HUES6 (cell line): ENCODE data around the gene SCAMP2.
"Not testable (repeated sequence)": the region's sequence is repeated elsewhere in the genome, so short reads cannot be mapped to it uniquely, and the experiment has no call there.

Source experiments
- H3K27ac ChIP-seq: 2 replicates; pipeline ENCODE4 v1.7.0; 2013; ENCODE audit warnings: low read depth, mild to moderate bottlenecking, low read length, inconsistent platforms
- H3K27me3 ChIP-seq: 2 replicates; pipeline ENCODE4 v1.6.1; 2013; ENCODE audit warnings: low read length; ENCODE audit not compliant: control insufficient read depth, insufficient read depth
- H3K36me3 ChIP-seq: 2 replicates; pipeline ENCODE4 v1.6.1; 2013; ENCODE audit warnings: low read length; ENCODE audit not compliant: control insufficient read depth, insufficient read depth
- H3K4me1 ChIP-seq: 2 replicates; pipeline ENCODE4 v1.6.1; 2013; ENCODE audit warnings: low read length; ENCODE audit not compliant: control insufficient read depth, insufficient read depth
- H3K4me3 ChIP-seq: 2 replicates; pipeline ENCODE4 v1.5.1; 2013; ENCODE audit warnings: low read depth, low read length
- H3K9ac ChIP-seq: one replicate; pipeline ENCODE4 v1.6.1; 2013; ENCODE audit warnings: mild to moderate bottlenecking, low read length
- H3K9me3 ChIP-seq: 2 replicates; pipeline ENCODE4 v1.6.1; 2013; ENCODE audit warnings: low read depth, low read length; ENCODE audit not compliant: control insufficient read depth, insufficient read depth

The SCAMP2 gene

DNA sequence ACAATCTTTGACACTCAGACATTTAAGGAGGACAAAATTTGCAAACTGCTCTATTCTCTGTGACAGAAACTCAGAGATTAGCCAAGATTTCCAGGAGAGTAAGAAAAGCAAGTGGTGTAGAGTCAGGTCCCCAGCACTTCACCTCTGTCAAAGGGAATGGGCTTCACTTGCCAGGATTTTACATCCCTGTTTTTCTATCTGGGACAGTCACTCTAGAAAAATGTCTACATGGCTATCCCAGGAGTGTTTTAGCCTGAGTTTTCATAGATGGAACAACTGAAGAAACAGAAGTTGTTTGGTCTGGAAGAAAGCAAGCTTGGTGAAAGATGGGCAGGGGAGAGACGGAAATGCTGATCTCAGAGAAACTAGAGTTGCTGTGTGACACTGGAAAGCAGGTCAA lies 30.5 kb upstream of the SCAMP2 start:
- H3K27ac ChIP-seq, result no peak overlapping the region

DNA sequence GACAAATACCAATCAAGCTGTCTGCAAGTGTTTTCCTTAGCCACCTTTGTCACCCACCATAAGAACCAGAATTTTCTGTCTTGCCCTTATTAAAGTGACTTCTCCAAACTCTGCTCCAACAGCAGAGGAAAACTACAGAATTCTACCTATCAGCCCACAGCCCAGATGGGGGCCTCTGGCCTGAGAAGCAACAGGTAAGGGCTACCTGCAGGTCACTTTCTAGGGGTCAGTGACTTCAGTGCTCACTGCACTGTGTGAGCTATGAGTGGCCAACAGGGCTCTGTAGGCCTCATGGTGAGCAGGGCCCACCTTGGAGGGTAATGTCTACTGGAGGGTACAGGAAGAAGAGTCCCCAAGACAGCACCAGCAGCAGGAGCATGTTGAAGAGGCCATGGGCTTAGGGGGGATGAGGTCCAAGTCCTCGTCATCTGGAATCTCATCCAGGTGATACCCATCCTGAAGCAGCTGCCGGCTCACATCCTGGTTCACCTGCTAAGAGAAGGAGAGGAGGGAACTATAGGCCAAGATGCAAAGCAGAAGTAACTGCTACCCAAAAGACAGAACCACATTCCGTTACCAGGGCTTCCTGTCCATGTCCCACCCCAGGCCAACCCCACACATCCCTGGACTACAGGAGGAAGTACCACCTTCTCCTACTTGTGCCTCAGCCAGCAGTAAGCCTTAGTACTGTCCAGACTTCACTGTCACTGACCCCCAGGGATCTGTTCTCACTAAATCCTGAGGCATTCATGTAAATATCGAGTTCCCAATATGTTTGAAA lies 29.3 kb upstream of the SCAMP2 start:
- Histone ChIP-seq H3K4me3 (no peak overlapping the region), H3K9me3 (no peaks in the 10 kb centered on the region), H3K9ac (no peak overlapping the region), H3K36me3 (peaks cover 70% of the 10 kb centered on the region), H3K4me1 (peaks cover 12% of the 10 kb centered on the region), H3K27ac (no peak overlapping the region), H3K27me3 (no peaks in the 10 kb centered on the region)

More for the DNA sequence above, 30.5 kb upstream of the SCAMP2 start:
- Histone ChIP-seq H3K4me1 (peaks cover 12% of the 10 kb centered on the region), H3K36me3 (peaks cover 62% of the 10 kb centered on the region), H3K27me3 (no peaks in the 10 kb centered on the region), H3K9ac (no peak overlapping the region), H3K9me3 (no peaks in the 10 kb centered on the region; the same call in 1 of the 2 replicates), H3K4me3 (no peak overlapping the region)

DNA sequence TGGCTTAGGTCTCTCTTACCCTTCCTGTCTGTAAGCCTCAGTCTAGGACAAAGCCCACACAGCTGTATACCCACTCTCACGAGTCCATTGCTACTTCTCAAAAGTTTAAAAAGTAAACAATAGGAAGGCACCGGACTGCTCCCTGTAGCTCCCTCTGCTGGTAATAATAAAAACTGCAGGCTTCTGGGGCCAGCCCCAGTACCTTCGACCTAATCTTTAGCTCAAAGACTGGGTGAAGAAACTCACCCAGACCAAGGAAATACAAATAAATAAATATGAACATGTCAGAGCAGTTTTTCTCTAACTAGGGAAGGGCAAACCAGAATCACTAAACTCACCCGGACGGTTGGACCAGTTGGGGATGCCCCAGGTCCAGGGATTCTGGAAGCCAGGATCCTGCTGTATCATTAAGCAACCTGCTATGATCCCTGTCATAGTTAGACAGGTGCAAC lies 28.5 kb upstream of the SCAMP2 start:
- Histone ChIP-seq H3K36me3 (peaks cover 79% of the 10 kb centered on the region), H3K4me3 (no peak overlapping the region), H3K9ac (no peak overlapping the region), H3K9me3 (no peaks in the 10 kb centered on the region), H3K4me1 (peaks cover 7% of the 10 kb centered on the region; the same call in 1 of the 2 replicates), H3K27me3 (no peaks in the 10 kb centered on the region), H3K27ac (no peak overlapping the region)

DNA sequence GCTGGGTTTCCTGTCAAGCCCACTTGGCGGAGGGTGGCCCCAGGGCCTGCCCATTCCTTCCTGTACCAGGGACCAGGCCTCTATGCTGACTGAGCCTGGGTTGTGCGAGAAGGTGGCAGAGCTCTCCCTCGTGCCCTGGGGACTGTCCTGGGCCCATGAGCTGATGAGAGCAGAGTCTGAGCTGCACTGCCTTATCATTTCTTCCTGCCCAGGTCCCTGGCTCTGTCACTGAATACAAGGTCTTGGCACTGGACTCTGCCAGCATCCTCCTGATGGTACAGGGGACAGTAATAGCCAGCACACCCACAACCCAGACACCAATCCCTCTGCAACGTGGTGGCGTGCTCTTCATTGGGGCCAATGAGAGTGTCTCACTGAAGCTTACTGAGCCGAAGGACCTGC lies 24.1 kb upstream of the SCAMP2 start:
- Histone ChIP-seq H3K4me3 (no peak overlapping the region), H3K27me3 (no peaks in the 10 kb centered on the region), H3K9ac (no peak overlapping the region), H3K9me3 (no peaks in the 10 kb centered on the region), H3K4me1 (no peaks in the 10 kb centered on the region; the same call in 1 of the 2 replicates), H3K36me3 (peaks cover 74% of the 10 kb centered on the region), H3K27ac (no peak overlapping the region)

DNA sequence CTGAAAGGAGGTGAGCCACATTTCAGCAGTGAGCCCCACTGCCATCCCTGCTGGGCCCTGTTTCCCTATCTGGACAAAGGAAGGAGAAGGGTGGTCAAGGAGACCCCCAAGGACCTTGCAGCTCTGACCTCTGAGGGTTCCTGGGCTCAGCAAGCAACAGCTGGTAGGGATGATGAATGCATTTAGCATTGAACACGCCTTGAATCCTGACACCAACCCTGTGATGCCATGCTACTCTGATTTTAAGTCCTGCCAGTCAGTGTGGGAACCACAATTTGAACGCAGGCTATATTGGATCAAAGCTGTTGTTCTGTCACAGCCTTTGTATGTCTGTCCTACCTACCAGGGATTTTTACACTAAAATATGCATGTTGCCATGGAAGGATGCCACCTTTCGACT lies 23.2 kb upstream of the SCAMP2 start:
- H3K36me3 ChIP-seq, result peaks cover 73% of the 10 kb centered on the region
- no peak overlapping the region for H3K27ac ChIP-seq
- no peaks in the 10 kb centered on the region; the same call in 1 of the 2 replicates for H3K4me1 ChIP-seq
- H3K27me3 ChIP-seq, result no peaks in the 10 kb centered on the region
- no peak overlapping the region for H3K9ac ChIP-seq
- no peak overlapping the region for H3K4me3 ChIP-seq
- H3K9me3 ChIP-seq, result no peaks in the 10 kb centered on the region

DNA sequence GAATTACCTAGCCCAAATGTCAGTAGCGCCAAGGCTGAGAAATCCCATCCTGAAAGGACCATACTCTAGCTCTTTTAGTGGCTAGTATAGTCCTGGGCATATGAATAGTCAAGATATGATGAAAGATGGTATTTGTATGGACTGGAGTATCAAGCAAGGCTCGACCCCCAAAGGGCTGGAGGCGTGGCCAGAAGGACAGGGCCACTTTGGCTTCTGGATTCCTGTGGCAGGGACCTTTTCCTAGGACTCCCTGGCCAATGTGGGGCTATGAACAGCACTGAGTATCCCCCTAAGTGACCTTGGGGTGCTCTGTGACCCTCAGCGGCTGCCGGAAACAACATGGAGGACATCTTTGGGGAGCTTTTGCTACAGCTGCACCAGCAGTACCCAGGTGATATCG lies 22.7 kb upstream of the SCAMP2 start:
- no peak overlapping the region for H3K9ac ChIP-seq
- no peaks in the 10 kb centered on the region for H3K4me1 ChIP-seq
- peaks cover 70% of the 10 kb centered on the region for H3K36me3 ChIP-seq
- H3K27me3 ChIP-seq, result no peaks in the 10 kb centered on the region
- no peak overlapping the region for H3K4me3 ChIP-seq
- H3K9me3 ChIP-seq, result no peaks in the 10 kb centered on the region
- H3K27ac ChIP-seq, result no peak overlapping the region

DNA sequence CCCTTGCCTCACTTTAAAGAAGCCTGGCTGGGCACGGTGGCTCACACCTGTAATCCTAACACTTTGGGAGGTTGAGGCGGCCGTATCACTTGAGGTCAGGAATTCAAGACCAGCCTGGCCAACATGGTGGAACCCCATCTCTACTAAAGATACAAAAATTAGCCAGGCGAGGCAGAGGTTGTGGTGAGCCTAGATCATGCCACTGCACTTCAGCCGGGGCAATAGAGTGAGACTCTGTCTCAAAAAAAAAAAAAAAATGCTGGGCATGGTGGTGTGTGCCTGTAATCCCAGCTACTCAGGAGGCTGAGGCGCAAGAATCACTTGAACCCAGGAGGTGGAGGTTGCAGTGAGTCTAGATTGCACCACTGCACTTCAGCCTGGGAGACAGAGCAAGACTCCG lies 21.2 kb upstream of the SCAMP2 start:
- not testable (repeated sequence) for H3K27me3 ChIP-seq, H3K27ac ChIP-seq, H3K9me3 ChIP-seq, H3K4me1 ChIP-seq, H3K9ac ChIP-seq, H3K4me3 ChIP-seq
- H3K36me3 ChIP-seq, result peaks cover 56% of the 10 kb centered on the region

DNA sequence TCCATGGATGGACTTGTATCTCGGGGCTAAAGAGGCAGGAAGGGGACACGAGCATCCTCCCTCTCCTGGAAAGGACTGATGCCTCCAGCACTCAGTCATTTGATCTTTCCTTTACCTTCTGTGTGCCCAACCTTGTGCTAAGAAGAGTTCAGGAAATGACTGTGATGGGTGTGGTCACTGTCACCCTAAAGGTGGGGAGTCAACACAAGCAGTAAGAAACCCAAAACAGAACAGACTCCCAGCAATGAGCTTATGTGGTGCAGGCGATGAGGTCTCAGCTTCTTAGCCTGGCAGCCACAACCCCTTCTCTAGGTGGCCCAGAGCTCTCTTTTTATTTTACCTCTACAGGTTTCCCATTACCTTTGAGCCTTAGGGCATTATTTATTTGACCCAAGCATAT lies 20.5 kb upstream of the SCAMP2 start:
- Histone ChIP-seq H3K4me3 (no peak overlapping the region), H3K27ac (no peak overlapping the region), H3K9ac (no peak overlapping the region), H3K4me1 (peaks cover 5% of the 10 kb centered on the region; the same call in 1 of the 2 replicates), H3K27me3 (no peaks in the 10 kb centered on the region), H3K36me3 (peaks cover 48% of the 10 kb centered on the region), H3K9me3 (no peaks in the 10 kb centered on the region)

- no peaks in the 10 kb centered on the region for H3K9me3 ChIP-seq
- H3K4me1 ChIP-seq, result peaks cover 5% of the 10 kb centered on the region; the same call in 1 of the 2 replicates
- no peak overlapping the region for H3K9ac ChIP-seq
- H3K27me3 ChIP-seq, result no peaks in the 10 kb centered on the region
- no peak overlapping the region for H3K4me3 ChIP-seq
- no peak overlapping the region for H3K27ac ChIP-seq
- peaks cover 44% of the 10 kb centered on the region for H3K36me3 ChIP-seq
Observed at GRCh38 chr15:74892931-74893330, 19.8 kb upstream of the SCAMP2 start.

DNA sequence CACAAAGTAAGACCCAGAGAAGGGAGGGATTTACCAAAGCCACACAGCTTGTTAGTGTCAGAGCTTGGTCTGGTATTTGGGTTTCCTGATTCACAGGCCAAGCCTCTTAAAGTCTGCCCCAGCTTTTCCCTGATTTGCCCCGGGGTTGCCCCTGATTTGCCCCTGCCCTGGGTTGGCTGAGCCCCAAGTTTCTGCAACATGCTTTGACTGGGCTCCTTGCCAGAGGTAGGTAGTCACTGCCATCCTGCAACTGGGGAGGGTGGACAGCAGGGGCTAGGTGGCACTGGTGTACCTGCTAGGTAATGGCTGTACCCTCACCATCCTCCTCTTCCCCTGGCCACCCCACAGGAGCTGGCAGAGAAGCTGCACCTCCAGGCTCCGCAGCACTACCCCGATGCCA lies 19.1 kb upstream of the SCAMP2 start:
- Histone ChIP-seq H3K4me3 (no peak overlapping the region), H3K9me3 (no peaks in the 10 kb centered on the region), H3K27me3 (no peaks in the 10 kb centered on the region), H3K36me3 (peaks cover 39% of the 10 kb centered on the region), H3K4me1 (peaks cover 5% of the 10 kb centered on the region; the same call in 1 of the 2 replicates), H3K27ac (no peak overlapping the region), H3K9ac (no peak overlapping the region)

DNA sequence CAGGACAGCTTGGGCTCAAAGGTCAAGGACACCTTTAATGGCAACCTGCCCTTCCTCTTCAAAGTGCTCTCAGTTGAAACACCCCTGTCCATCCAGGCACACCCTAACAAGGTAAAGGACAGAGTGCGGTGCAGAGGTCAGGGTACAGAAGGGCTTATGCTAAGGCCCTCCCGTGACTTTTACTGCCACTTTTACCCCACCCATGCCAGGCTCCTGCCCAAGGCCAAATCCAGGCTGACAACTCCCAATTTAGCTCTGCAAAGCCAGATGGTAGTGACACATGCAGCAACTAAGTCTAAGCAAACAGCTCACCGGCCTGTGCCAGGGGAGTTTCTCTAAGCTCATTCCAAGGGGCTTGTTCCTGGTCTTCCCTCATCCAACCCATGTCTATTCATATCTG lies 18.3 kb upstream of the SCAMP2 start:
- H3K27ac ChIP-seq, result no peak overlapping the region
- peaks cover 31% of the 10 kb centered on the region for H3K36me3 ChIP-seq
- peaks cover 5% of the 10 kb centered on the region; the same call in 1 of the 2 replicates for H3K4me1 ChIP-seq
- H3K9me3 ChIP-seq, result no peaks in the 10 kb centered on the region
- H3K9ac ChIP-seq, result no peak overlapping the region
- no peaks in the 10 kb centered on the region for H3K27me3 ChIP-seq
- no peak overlapping the region for H3K4me3 ChIP-seq
